ENCODE measurements around the gene ROR1.
"Not testable (repeated sequence)": the region's sequence is repeated elsewhere in the genome, so short reads cannot be mapped to it uniquely, and the experiment has no call there.

The ROR1 gene

DNA sequence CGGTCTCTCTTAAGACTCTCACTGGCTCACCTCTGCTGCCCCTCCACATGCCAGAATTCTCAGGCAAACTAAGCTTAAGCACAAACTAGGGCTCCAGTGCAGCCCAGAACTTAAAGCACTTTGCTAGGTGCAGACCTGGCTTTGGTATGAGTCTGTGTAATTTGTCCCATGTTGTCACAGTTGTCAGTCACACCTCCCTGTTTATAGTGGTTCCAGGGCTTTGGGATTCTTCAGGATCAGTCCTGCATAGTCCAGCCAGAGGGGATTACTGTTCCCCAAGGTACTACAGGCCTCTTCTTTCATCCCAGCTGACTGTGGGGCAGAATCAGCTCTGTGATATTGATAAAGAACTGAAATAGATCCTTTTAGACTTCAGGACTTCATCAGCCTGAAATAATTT, 324.6 kb downstream of the ROR1 start:
- DNase-seq (ENCODE audit: extremely low spot score) = no peak
- POLR2A ChIA-PET = no interaction called here
- TF ChIP-seq CTCF (IDR thresholded peaks at IDR 0.05; ENCODE audit: control extremely low read depth, extremely low read depth, low read depth, missing control alignments) = no peak
- CTCF ChIA-PET = no interaction called here

DNA sequence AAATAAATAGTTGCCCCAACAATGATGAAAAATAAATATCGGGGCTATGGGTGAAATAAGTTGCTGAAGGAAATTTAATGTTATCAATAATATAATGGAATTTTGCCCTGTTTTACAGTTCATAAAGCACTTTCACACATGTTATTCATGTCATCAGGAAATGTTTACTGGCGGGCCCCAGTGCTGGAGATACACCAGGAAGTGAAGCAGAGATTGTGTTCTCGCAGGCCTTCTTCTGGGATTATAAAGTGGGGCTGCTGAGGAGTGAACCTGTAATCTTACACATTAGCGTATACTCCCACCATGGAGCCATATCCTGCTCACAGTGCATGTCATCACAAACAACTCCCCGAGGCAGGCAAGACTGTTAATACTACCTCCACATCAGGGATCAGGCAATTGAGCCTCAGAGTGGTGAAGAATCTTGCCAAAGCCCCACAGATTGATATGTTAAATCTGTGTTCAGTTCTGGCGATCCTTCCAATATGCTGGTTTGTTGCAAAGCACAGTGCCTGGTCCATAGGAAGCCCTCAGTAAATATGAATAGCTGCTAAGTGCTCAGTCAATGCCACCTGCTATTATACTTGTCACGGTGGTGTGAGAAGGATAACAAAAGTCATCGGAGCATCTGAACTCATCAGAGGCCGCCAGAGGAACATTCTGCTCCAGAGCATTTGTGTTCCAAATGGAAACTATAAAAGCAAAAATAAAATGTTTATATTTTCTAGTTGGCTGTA, 325.2 kb downstream of the ROR1 start:
- ChIA-PET CTCF (interaction anchor here (1.8 kb wide), 1 partner anchor 10 kb away, joined by 4 read pairs; no protein-coding TSS in a partner anchor), POLR2A (no interaction called here)
- no peak for TF ChIP-seq CTCF (IDR thresholded peaks at IDR 0.05; ENCODE audit: control extremely low read depth, extremely low read depth, low read depth, missing control alignments)
- no peak for DNase-seq (ENCODE audit: extremely low spot score)

DNA sequence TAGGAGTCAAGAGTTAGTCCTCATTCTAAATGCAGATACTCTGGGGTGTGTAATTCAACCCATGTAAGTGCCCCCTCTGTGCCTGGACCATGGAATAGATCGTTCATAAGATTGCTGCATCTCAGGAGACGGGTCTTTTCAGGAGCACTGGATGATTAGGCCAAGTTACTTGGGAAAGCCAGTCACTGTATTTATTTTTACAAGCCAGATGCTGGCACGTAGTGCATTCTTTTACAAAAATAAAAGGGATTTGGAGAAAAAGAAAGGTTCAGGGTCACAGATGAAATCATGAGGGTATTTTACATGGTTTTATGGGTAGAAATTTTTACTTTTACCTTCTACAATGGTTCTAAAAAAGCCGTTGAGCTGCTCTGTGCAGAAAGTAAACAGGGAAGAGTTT, 327.0 kb downstream of the ROR1 start:
- POLR2A ChIA-PET = no interaction called here
- CTCF ChIA-PET = interaction anchor here (0.8 to 1.8 kb wide), 5 partner anchors 8 to 38 kb away, joined by 3 to 5 read pairs (median 3); no protein-coding TSS in a partner anchor
- no peak for TF ChIP-seq CTCF (IDR thresholded peaks at IDR 0.05; ENCODE audit: control extremely low read depth, extremely low read depth, low read depth, missing control alignments)
- no peak for DNase-seq (ENCODE audit: extremely low spot score)

DNA sequence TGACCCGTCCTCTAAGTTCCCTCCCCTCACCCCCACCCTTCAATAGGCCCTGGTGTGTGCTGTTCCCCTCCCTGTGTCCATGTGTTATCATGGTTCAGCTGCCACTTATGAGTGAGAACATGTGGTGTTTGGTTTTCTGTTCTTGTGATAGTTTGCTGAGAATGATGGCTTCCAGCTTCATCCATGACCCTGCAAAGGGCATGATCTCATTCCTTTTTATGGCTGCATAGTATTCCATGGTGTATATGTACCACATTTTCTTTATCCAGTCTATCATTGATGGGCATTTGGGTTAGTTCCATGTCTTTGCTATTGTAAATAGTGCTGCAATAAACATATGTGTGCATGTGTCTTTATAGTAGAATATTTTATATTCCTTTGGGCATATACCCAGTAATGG, 330.8 kb downstream of the ROR1 start:
- POLR2A ChIA-PET; DNase-seq (ENCODE audit: extremely low spot score); CTCF ChIA-PET: not testable (repeated sequence)

DNA sequence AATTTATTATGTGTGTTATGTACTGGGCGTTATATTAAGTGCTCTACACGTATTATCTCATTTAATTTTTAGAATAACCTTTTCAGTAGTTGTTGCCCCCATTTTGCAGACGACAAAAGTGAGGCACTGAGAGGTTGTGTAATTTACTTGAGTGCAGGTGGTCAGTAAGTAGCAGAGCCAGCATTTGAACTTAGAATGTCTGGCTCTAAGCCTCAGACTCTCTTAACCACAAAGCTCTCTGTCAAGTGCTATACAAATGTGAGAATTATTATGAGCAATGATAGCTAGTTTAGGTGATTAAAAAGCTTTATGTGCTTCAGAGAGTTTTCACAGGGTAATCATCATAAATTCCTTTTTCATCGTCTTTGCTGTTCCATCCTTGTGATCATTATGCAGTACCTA, 333.3 kb downstream of the ROR1 start:
- no peak for TF ChIP-seq CTCF (IDR thresholded peaks at IDR 0.05; ENCODE audit: control extremely low read depth, extremely low read depth, low read depth, missing control alignments)
- DNase-seq (ENCODE audit: extremely low spot score) = no peak
- ChIA-PET POLR2A (no interaction called here), CTCF (interaction anchor here (1.2 to 5.6 kb wide), 2 partner anchors 30 to 390 kb away, joined by 3 to 28 read pairs; no protein-coding TSS in a partner anchor)

DNA sequence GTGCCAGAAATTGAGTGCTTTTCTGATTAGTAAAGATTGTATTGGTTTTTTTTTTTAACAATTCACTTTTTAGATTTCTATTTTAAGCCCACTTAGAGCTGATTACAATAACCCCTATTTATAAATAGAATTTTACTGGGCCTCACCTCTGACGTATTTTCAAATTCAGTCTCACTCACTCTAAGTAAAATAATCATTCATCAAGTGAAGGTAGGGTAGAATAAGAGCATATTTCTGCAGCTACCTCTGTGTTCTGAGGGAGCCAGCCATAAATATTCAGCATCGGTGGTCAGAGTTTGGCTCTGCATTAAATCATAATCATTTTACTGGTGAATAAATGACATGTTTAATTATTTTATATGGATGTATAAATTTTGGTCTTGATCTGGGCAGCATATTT, 333.8 kb downstream of the ROR1 start:
- no peak for TF ChIP-seq CTCF (IDR thresholded peaks at IDR 0.05; ENCODE audit: control extremely low read depth, extremely low read depth, low read depth, missing control alignments)
- no peak for DNase-seq (ENCODE audit: extremely low spot score)
- ChIA-PET POLR2A (no interaction called here), CTCF (interaction anchor here (5.6 kb wide), 1 partner anchor 30 kb away, joined by 28 read pairs; no protein-coding TSS in a partner anchor)

- CTCF ChIA-PET = interaction anchor here (1.0 to 5.6 kb wide), 3 partner anchors 10 to 29 kb away, joined by 3 to 28 read pairs (median 3); no protein-coding TSS in a partner anchor
- no peak for TF ChIP-seq CTCF (IDR thresholded peaks at IDR 0.05; ENCODE audit: control extremely low read depth, extremely low read depth, low read depth, missing control alignments)
- DNase-seq (ENCODE audit: extremely low spot score) = no peak
- POLR2A ChIA-PET = no interaction called here
Measured at GRCh38 chr1:64110924-64111777, 337.3 kb downstream of the ROR1 start.

All from GM10248 (cell line).